ENCODE results near the gene TTC3.

TTC3 gene

GRCh38 chr21:37146320-37147235, 73.5 kb downstream of the TTC3 start:
- Histone ChIP-seq H3K27ac (no peak overlapping the region), H3K36me3 (replicated peaks) (peaks cover 47% of the 10 kb centered on the region), H3K4me3 (ENCODE audit: low read depth, low read length) (no peak overlapping the region), H3K27me3 (replicated peaks) (no peaks in the 10 kb centered on the region)
- in situ Hi-C loops (cut with HindIII; ENCODE audit: low pct_ligation_motif_present, low sequenced_read_pairs), result no loop called here
- no peak for TF ChIP-seq CTCF (IDR thresholded peaks at IDR 0.05; ENCODE audit: low read depth, low read length, missing control alignments)
- peak; percentile 16 for DNase-seq

- H3K4me3 ChIP-seq (ENCODE audit: low read depth, low read length), result no peak overlapping the region
- no peaks in the 10 kb centered on the region for H3K27me3 ChIP-seq (replicated peaks)
- peaks cover 53% of the 10 kb centered on the region for H3K36me3 ChIP-seq (replicated peaks)
- H3K27ac ChIP-seq, result no peak overlapping the region
- no peak for TF ChIP-seq CTCF (IDR thresholded peaks at IDR 0.05; ENCODE audit: low read depth, low read length, missing control alignments)
- DNase-seq, result peak; percentile 16
- in situ Hi-C loops (cut with HindIII; ENCODE audit: low pct_ligation_motif_present, low sequenced_read_pairs), result no loop called here
These were observed 76.4 kb downstream of the TTC3 start for GRCh38 chr21:37149411-37149810.

- Histone ChIP-seq H3K36me3 (replicated peaks) (peaks cover 60% of the 10 kb centered on the region), H3K27ac (no peak overlapping the region), H3K4me3 (ENCODE audit: low read depth, low read length) (no peak overlapping the region), H3K27me3 (replicated peaks) (no peaks in the 10 kb centered on the region)
- no peak for TF ChIP-seq CTCF (IDR thresholded peaks at IDR 0.05; ENCODE audit: low read depth, low read length, missing control alignments)
- DNase-seq, result no peak
- in situ Hi-C loops (cut with HindIII; ENCODE audit: low pct_ligation_motif_present, low sequenced_read_pairs), result no loop called here
These were observed 80.3 kb downstream of the TTC3 start for GRCh38 chr21:37153196-37153934.

- H3K4me3 ChIP-seq (ENCODE audit: low read depth, low read length), result no peak overlapping the region
- H3K36me3 ChIP-seq (replicated peaks), result peaks cover 62% of the 10 kb centered on the region
- no peak for TF ChIP-seq CTCF (IDR thresholded peaks at IDR 0.05; ENCODE audit: low read depth, low read length, missing control alignments)
- H3K27ac ChIP-seq, result no peak overlapping the region
- in situ Hi-C loops (cut with HindIII; ENCODE audit: low pct_ligation_motif_present, low sequenced_read_pairs), result no loop called here
- no peak for DNase-seq
- no peaks in the 10 kb centered on the region for H3K27me3 ChIP-seq (replicated peaks)
These were observed 80.9 kb downstream of the TTC3 start for GRCh38 chr21:37153935-37154350.

GRCh38 chr21:37155186-37155585, 82.1 kb downstream of the TTC3 start:
- Histone ChIP-seq H3K4me3 (ENCODE audit: low read depth, low read length) (no peak overlapping the region), H3K36me3 (replicated peaks) (peaks cover 61% of the 10 kb centered on the region), H3K27ac (no peak overlapping the region), H3K27me3 (replicated peaks) (no peaks in the 10 kb centered on the region)
- peak; percentile 23 for TF ChIP-seq CTCF (IDR thresholded peaks at IDR 0.05; ENCODE audit: low read depth, low read length, missing control alignments)
- no peak for DNase-seq
- in situ Hi-C loops (cut with HindIII; ENCODE audit: low pct_ligation_motif_present, low sequenced_read_pairs), result no loop called here

Data from brain microvascular endothelial cell (primary cell).